Smooth muscle cell of trachea (primary cell): ENCODE measurements around the gene BCL2L2. TPM values are rescaled to one million over a fixed set of nuclear protein-coding genes. Genes with fewer than 3 reads are reported as not detected.

ENCODE experiments used
- total RNA-seq: library from RNA; depleted of rRNA; stranded (reverse); fragments of >200 nt; gene quantifications from 2 replicates; pipeline ENCODE4 v1.2.1, GENCODE V29; 2014

The BCL2L2 gene
- 20.7 and 21.0 TPM in 2 replicates for total RNA-seq

GRCh38 chr14:23306412-23307145, at the start of gene BCL2L2:
BCL2L2 (plus strand) TSS chr14:23306833; CDS start chr14:23307768, 935 bp downstream.

GRCh38 chr14:23286020-23286901, 20.4 kb upstream of the BCL2L2 start, which contains the start of gene HOMEZ:
HOMEZ (minus strand) TSS chr14:23286132; CDS start chr14:23285952, 180 bp downstream.

GRCh38 chr14:23302290-23303225, 4.1 kb upstream of the BCL2L2 start, which contains the start of gene PPP1R3E:
PPP1R3E (minus strand) TSS chr14:23302859; CDS start chr14:23302576, 283 bp downstream.

GRCh38 chr14:23320584-23321571, 14.2 kb downstream of the BCL2L2 start, which contains the start of gene PABPN1:
PABPN1 (plus strand) TSS chr14:23321457; CDS start chr14:23321470, 13 bp downstream.

GRCh38 chr14:23352506-23353432, 46.1 kb downstream of the BCL2L2 start, which contains the start of gene SLC22A17:
SLC22A17 (minus strand) TSS chr14:23352887.

Other genes with a start within 250 kb of the BCL2L2 start
- gene CDH24, start 249.3 kb upstream of the BCL2L2 start, total RNA-seq: 4.7 and 13.6 TPM in 2 replicates
- 84.0 and 90.5 TPM in 2 replicates for gene ACIN1, start 211.7 kb upstream of the BCL2L2 start, total RNA-seq
- 67.8 and 72.4 TPM in 2 replicates for gene C14orf119, start 211.3 kb upstream of the BCL2L2 start, total RNA-seq
- gene CIROP, start 201.8 kb upstream of the BCL2L2 start, total RNA-seq: 1.7 TPM in 2 replicates
- not detected in 2 replicates for gene CEBPE, start 187.6 kb upstream of the BCL2L2 start, total RNA-seq
- gene SLC7A8, start 123.2 kb upstream of the BCL2L2 start, total RNA-seq: 14.7 and 24.8 TPM in 2 replicates
- not detected in 2 replicates for gene RNF212B, start 68.9 kb upstream of the BCL2L2 start, total RNA-seq
- 4.2 and 8.6 TPM in 2 replicates for gene HOMEZ, start 20.7 kb upstream of the BCL2L2 start, total RNA-seq
- gene PPP1R3E, start 4.0 kb upstream of the BCL2L2 start, total RNA-seq: 5.3 and 5.5 TPM in 2 replicates
- gene PABPN1, start 14.6 kb downstream of the BCL2L2 start, total RNA-seq: 76.5 and 86.2 TPM in 2 replicates
- gene SLC22A17, start 46.1 kb downstream of the BCL2L2 start, total RNA-seq: 7.4 and 28.0 TPM in 2 replicates
- gene EFS, start 58.3 kb downstream of the BCL2L2 start, total RNA-seq: 1.7 and 4.8 TPM in 2 replicates
- gene IL25, start 66.0 kb downstream of the BCL2L2 start, total RNA-seq: not detected in 2 replicates
- gene CMTM5, start 70.2 kb downstream of the BCL2L2 start, total RNA-seq: 0.44 and 0.50 TPM in 2 replicates
- not detected in 2 replicates for gene MYH6, start 101.4 kb downstream of the BCL2L2 start, total RNA-seq
- gene MYH7, start 128.8 kb downstream of the BCL2L2 start, total RNA-seq: not detected in 2 replicates
- 35.1 and 62.0 TPM in 2 replicates for gene NGDN, start 162.9 kb downstream of the BCL2L2 start, total RNA-seq
- gene ZFHX2, start 244.9 kb downstream of the BCL2L2 start, total RNA-seq: 0.15 and 0.66 TPM in 2 replicates
- gene THTPA, start 249.4 kb downstream of the BCL2L2 start, total RNA-seq: 15.3 and 35.7 TPM in 2 replicates